Subcutaneous abdominal adipose tissue (tissue), 5 donors: Measurements from ENCODE around the gene RHBDF1.

Source experiments
- H3K27ac ChIP-seq: one replicate; pipeline ENCODE4 v1.7.0; 2013; ENCODE audit warnings: low read depth, mild to moderate bottlenecking, inconsistent platforms, low read length, moderate library complexity
- H3K27me3 ChIP-seq, 5 donors: one replicate each; pipeline ENCODE4 v1.7.0; 2013; ENCODE audit warnings: low read length in 5 of 5, inconsistent platforms in 1 of 5; ENCODE audit not compliant: control insufficient read depth in 5 of 5, insufficient read depth in 4 of 5
- H3K36me3 ChIP-seq, 5 donors: one replicate each; pipeline ENCODE4 v1.7.0; 2013; ENCODE audit warnings: low read length in 5 of 5; ENCODE audit not compliant: control insufficient read depth in 5 of 5, insufficient read depth in 5 of 5
- H3K4me1 ChIP-seq, 5 donors: one replicate each; pipeline ENCODE4 v1.7.0; 2013; ENCODE audit warnings: low read length in 5 of 5, mild to moderate bottlenecking in 3 of 5, moderate library complexity in 1 of 5; ENCODE audit not compliant: control insufficient read depth in 5 of 5, insufficient read depth in 5 of 5
- H3K4me3 ChIP-seq, 5 donors: one replicate each; pipeline ENCODE4 v1.7.0; 2013; ENCODE audit warnings: low read length in 5 of 5, low read depth in 1 of 5
- H3K9ac ChIP-seq, 5 donors: one replicate each; pipeline ENCODE4 v1.7.0; 2013; ENCODE audit warnings: low read length in 5 of 5, mild to moderate bottlenecking in 4 of 5, moderate library complexity in 3 of 5
- H3K9me3 ChIP-seq, 5 donors: one replicate each; pipeline ENCODE4 v1.7.0; 2013; ENCODE audit warnings: low read length in 5 of 5; ENCODE audit not compliant: control insufficient read depth in 5 of 5
- donor health status: healthy.
- donor health status: healthy.
- donor health status: healthy.
- donor health status: healthy.
- donor health status: healthy.

The RHBDF1 gene

GRCh38 chr16:112153-112840 lies 39.9 kb upstream of the RHBDF1 start:
- Histone ChIP-seq H3K9ac (no peak overlapping the region), H3K27me3 (no peaks in the 10 kb centered on the region), H3K4me3 (no peak overlapping the region), H3K27ac (no peak overlapping the region), H3K4me1 (peaks cover 0 to 10% (median 9%) of the 10 kb centered on the region in 5 donors), H3K36me3 (peaks cover 0 to 71% (median 50%) of the 10 kb centered on the region in 5 donors), H3K9me3 (no peaks in the 10 kb centered on the region)

- H3K9me3 ChIP-seq: no peaks in the 10 kb centered on the region
- H3K27me3 ChIP-seq: no peaks in the 10 kb centered on the region
- no peak overlapping the region for H3K27ac ChIP-seq
- peaks cover 9 to 15% (median 12%) of the 10 kb centered on the region in 5 donors for H3K4me1 ChIP-seq
- H3K9ac ChIP-seq: peak overlapping the region in 1 of 5 donors; percentile 30
- H3K4me3 ChIP-seq: no peak overlapping the region
- peaks cover 0 to 50% (median 30%) of the 10 kb centered on the region in 5 donors for H3K36me3 ChIP-seq
Measured at GRCh38 chr16:106623-107324, 34.3 kb upstream of the RHBDF1 start.

GRCh38 chr16:105521-105920 lies 33.1 kb upstream of the RHBDF1 start:
- Histone ChIP-seq H3K4me3 (no peak overlapping the region), H3K36me3 (peaks cover 0 to 49% (median 25%) of the 10 kb centered on the region in 5 donors), H3K27ac (no peak overlapping the region), H3K9ac (no peak overlapping the region), H3K9me3 (no peaks in the 10 kb centered on the region), H3K27me3 (no peaks in the 10 kb centered on the region), H3K4me1 (peaks cover 9 to 24% (median 21%) of the 10 kb centered on the region in 5 donors)

- H3K4me1 ChIP-seq: peaks cover 9 to 24% (median 21%) of the 10 kb centered on the region in 5 donors
- no peaks in the 10 kb centered on the region for H3K9me3 ChIP-seq
- no peaks in the 10 kb centered on the region for H3K27me3 ChIP-seq
- no peak overlapping the region for H3K9ac ChIP-seq
- H3K4me3 ChIP-seq: no peak overlapping the region
- peaks cover 0 to 46% (median 23%) of the 10 kb centered on the region in 5 donors for H3K36me3 ChIP-seq
- no peak overlapping the region for H3K27ac ChIP-seq
Measured at GRCh38 chr16:104928-105327, 32.5 kb upstream of the RHBDF1 start.

- no peaks in the 10 kb centered on the region for H3K9me3 ChIP-seq
- no peak overlapping the region for H3K9ac ChIP-seq
- H3K4me1 ChIP-seq: peaks cover 9 to 24% (median 21%) of the 10 kb centered on the region in 5 donors
- no peak overlapping the region for H3K4me3 ChIP-seq
- no peaks in the 10 kb centered on the region for H3K27me3 ChIP-seq
- peaks cover 0 to 41% (median 19%) of the 10 kb centered on the region in 5 donors for H3K36me3 ChIP-seq
- H3K27ac ChIP-seq: no peak overlapping the region
Measured at GRCh38 chr16:104355-104754, 31.9 kb upstream of the RHBDF1 start.

GRCh38 chr16:102060-102855 lies 29.8 kb upstream of the RHBDF1 start:
- Histone ChIP-seq H3K4me3 (peak overlapping the region in 3 of 5 donors; percentile 1 to 27 (median 11)), H3K27me3 (no peaks in the 10 kb centered on the region), H3K27ac (no peak overlapping the region), H3K36me3 (peaks cover 0 to 36% (median 19%) of the 10 kb centered on the region in 5 donors), H3K4me1 (peaks cover 9 to 33% (median 23%) of the 10 kb centered on the region in 5 donors), H3K9me3 (no peaks in the 10 kb centered on the region), H3K9ac (peak overlapping the region in 3 of 5 donors; percentile 4 to 47 (median 14))

GRCh38 chr16:101586-101985 lies 29.2 kb upstream of the RHBDF1 start:
- Histone ChIP-seq H3K9ac (peak overlapping the region in 1 of 5 donors; percentile 47), H3K27me3 (no peaks in the 10 kb centered on the region), H3K36me3 (peaks cover 0 to 36% (median 19%) of the 10 kb centered on the region in 5 donors), H3K4me1 (peaks cover 9 to 38% (median 23%) of the 10 kb centered on the region in 5 donors), H3K4me3 (no peak overlapping the region), H3K27ac (no peak overlapping the region), H3K9me3 (no peaks in the 10 kb centered on the region)

GRCh38 chr16:100989-101388 lies 28.6 kb upstream of the RHBDF1 start:
- peaks cover 0 to 40% (median 23%) of the 10 kb centered on the region in 5 donors for H3K36me3 ChIP-seq
- H3K9me3 ChIP-seq: no peaks in the 10 kb centered on the region
- no peak overlapping the region for H3K27ac ChIP-seq
- no peak overlapping the region for H3K4me3 ChIP-seq
- no peak overlapping the region for H3K9ac ChIP-seq
- peaks cover 9 to 38% (median 23%) of the 10 kb centered on the region in 5 donors for H3K4me1 ChIP-seq
- no peaks in the 10 kb centered on the region for H3K27me3 ChIP-seq

GRCh38 chr16:97822-98221 lies 25.4 kb upstream of the RHBDF1 start:
- H3K9ac ChIP-seq: no peak overlapping the region
- peaks cover 0 to 40% (median 18%) of the 10 kb centered on the region in 5 donors for H3K36me3 ChIP-seq
- H3K4me3 ChIP-seq: no peak overlapping the region
- no peaks in the 10 kb centered on the region for H3K27me3 ChIP-seq
- H3K4me1 ChIP-seq: peaks cover 9 to 35% (median 22%) of the 10 kb centered on the region in 5 donors
- no peaks in the 10 kb centered on the region for H3K9me3 ChIP-seq
- H3K27ac ChIP-seq: no peak overlapping the region
